HT-29 (cell line): Measurements from ENCODE around the gene NEK9. TPM values are rescaled to one million over a fixed set of nuclear protein-coding genes. Genes with fewer than 3 reads are reported as not detected.

Experiments used
- DNase-seq: peaks from one replicate; pipeline ENCODE4 v3.0.0-alpha.2; 2015; ENCODE audit warnings: low spot score
- small RNA-seq: library from RNA; depleted of rRNA; stranded (forward); fragments of <200 nt; gene quantifications from one replicate; pipeline ENCODE3, GENCODE V24; 2014
- total RNA-seq: library from RNA; depleted of rRNA; stranded (reverse); fragments of >200 nt; shearing (Covaris generic); gene quantifications from 2 replicates; pipeline ENCODE4 v1.2.3, GENCODE V29; 2014; rRNA removed

NEK9 gene
- total RNA-seq, 1 experiment from 2014 or later: 45.7 TPM

DNA sequence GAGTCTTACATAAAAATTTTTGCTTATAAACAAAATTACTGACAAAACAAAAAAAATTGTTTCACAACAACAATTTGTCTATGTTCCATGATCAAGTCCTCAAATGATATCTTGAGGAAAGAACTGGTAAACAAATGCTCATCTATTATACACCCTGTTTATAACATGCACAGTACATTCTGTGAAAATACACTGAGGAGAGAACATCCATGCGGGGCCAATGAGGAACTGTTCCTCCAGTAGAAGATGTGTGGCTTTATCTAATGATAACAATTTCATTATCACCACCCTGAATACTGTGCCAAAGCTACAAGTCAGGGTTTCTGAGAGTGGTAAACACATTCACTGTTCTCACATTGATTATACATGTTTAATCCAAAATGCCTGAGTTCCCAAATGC lies 86.3 kb downstream of the NEK9 start:
- DNase-seq: no peak

DNA sequence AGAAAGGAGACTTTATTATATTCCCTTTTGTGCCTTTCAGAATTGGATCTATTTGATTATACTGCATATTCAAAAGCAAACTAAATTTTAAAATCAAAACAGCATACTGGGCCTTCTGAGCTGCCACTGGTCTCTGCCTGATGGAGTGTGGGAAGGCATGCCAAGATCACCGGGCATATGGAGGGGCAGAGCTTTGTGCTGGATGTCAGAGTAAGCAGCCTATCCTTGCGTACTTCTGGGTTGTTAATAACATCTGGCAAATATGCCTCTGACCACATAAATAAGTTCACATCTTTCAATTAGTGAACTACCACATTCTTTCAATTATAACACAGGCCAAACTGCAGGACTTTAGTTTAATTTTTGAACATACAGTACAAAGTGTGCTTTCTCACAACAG lies 93.9 kb downstream of the NEK9 start:
- DNase-seq: no peak

DNA sequence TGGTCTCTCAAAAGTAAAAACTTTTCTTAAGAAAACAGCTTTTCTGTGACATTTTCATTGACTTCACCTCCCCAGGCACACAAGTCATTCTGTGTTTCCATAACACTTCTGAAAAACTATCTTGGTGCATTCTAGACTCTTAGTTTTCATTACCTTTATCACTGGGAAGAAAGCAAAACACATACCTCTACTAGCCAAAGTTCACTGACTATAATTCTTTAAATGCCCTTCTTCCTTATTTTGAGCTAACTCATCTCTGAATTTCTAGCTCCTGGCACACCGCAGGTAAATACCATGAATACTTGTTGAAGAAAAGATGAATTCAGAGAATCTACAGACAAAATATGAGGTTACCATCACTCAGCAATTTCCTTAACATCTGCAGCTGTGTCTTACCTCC lies 96.7 kb downstream of the NEK9 start:
- no peak for DNase-seq

Small RNA genes within 50 kb of the gene (small RNA-seq; reads per million reads assigned to genes)
- gene HIF1AP1: not detected

Other genes with a start within 250 kb of the NEK9 start
- gene DLST, start 245.1 kb downstream of the NEK9 start, total RNA-seq: 31.9 and 35.2 TPM in 2 replicates
- 9.4 and 17.4 TPM in 2 replicates for gene RPS6KL1, start 203.8 kb downstream of the NEK9 start, total RNA-seq
- 1.5 and 1.8 TPM in 2 replicates for gene PGF, start 171.5 kb downstream of the NEK9 start, total RNA-seq
- 57.0 and 70.2 TPM in 2 replicates for gene EIF2B2, start 124.1 kb downstream of the NEK9 start, total RNA-seq
- 3.5 and 6.7 TPM in 2 replicates for gene MLH3, start 75.6 kb downstream of the NEK9 start, total RNA-seq
- 26.1 and 26.8 TPM in 2 replicates for gene ACYP1, start 63.0 kb downstream of the NEK9 start, total RNA-seq
- 1.6 and 4.1 TPM in 2 replicates for gene ZC2HC1C, start 57.4 kb downstream of the NEK9 start, total RNA-seq
- 136 and 148 TPM in 2 replicates for gene TMED10, start 49.6 kb upstream of the NEK9 start, total RNA-seq
- gene FOS, start 151.8 kb upstream of the NEK9 start, total RNA-seq: 616 and 667 TPM in 2 replicates